HG02840 (cell line): Measurements from ENCODE around the gene PPP1R13B.
"Not testable (repeated sequence)": the region's sequence is repeated elsewhere in the genome, so short reads cannot be mapped to it uniquely, and the experiment has no call there.

ENCODE experiments used
- ATAC-seq: cut with Tn5 transposase; IDR thresholded peaks from one replicate; pipeline ENCODE4 v1.9.1; 2021; ENCODE audit warnings: mild to moderate bottlenecking, moderate library complexity, moderate number of reproducible peaks; ENCODE audit not compliant: unreplicated experiment, low FRiP score

PPP1R13B gene

DNA sequence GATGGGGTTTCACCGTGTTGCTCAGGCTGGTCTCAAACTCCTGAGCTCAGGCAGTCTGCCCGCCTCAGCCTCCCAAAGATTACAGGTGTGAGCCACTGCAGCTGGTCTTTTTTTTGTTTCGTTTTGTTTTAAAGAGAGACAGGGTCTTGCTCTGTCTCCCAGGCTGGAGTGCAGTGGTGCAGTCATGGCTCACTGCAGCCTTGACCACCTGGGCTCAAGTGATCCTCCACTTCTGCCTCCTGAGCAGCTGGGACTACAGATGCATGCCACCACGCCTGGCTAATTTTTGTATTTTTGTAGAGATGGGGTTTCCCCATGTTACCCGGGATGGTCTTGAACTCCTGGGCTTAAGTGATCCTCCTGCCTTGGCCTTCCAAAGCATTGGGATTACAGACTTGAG is 155.7 kb downstream of the PPP1R13B start:
- ATAC-seq = not testable (repeated sequence)

DNA sequence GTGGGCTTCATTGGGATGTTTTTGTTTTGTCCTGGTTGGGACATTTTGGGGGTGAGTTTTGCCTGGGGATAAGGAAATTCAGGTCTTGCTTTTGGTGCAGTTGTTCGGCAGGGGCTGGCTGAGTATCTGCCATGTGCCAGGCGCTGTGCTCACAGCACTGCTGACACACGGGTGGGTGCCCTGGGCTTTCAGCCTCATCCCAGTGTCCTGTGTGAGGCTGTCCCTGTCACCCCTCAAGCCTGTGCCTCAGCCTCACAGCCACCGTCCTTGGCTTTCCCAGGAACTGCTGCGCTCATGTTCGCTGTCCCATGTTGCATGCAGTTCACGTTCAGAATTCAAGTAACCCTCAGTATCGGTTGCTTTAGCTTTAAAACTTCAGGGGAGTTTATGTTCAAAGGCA is 157.0 kb downstream of the PPP1R13B start:
- ATAC-seq = no peak

DNA sequence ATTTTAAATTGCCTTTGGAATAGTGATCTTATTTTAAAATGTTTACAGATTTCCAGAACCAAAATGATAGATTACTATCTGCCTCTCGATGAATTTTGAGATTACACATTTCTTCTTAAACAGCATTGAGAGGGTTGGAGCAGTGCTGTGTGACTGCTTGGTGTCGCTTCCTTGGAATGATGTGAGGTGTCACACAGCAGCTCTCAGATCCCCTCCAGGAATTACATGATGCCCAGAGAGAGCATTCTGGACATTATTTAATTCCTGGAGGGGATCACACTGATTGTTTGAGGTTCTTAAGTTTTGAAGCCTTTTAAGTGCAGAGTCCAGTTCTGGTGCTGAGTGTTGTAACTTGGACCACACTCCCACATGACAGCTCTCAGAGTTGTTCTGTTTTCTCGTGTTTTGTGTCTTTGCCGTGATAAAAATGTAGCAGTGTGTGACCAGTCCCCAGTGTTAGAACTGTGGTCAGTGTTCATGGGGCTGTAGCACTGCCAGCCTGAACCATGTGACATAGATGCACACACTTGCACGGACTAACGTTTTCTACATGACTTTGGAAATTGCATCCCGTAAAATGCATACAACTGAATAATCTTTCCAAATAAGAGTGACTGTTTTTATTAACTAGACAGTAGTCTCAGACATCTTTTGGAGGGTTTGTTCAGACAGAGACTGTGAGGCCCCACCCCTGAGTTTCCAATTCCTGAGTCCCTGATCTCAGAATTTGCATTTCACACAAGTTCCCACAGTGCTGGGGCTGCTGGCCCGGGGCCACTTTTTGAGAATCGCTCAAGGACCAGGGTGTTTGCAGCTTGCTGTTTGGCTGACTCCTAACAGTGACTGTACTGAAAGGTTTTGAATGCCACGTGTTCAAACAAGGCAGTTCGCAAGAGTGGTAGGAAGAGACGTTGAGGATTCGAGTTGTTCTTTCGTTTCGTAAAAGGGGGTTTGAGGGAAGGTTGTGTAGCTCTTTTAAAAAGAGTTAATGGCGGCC is 158.2 kb downstream of the PPP1R13B start:
- ATAC-seq = peak; percentile 45

DNA sequence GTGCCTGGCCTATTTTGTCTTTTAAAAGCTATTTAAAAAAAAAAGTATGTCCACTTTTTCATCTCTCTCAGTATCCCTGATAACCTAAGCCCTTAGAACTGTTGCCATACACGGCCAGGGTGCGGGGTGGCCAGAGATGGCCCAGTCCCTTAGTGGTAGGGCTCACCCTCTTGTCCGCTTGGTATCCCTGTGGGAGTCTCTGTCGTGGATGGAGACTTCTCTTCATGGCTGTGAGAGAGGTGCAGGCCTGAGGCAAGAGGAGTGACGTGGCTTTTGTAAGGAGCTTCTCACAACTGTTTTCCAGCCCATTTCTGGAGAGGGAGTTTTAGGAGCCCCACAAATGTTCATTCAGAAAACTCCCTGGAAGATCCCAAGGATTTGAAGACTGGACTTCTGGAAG is 158.9 kb downstream of the PPP1R13B start:
- no peak for ATAC-seq

DNA sequence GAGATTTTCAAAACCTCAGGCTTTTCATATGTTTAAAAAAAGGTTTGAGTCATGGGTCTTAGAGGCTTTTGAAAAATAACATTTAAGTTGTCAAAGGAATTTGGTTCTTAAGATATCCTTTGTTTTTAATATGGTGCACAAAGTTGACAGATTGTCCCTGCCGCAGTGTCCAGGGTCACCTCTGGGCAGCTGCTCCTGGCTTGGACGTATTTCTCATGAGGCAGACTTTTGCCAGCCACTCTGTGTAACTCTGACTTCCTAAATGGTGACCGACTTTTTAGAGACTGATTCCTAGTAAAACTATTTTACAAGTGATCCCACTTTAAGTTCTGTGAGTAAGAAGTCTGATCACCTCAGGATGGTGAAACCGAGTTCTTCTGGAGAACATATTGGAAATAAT is 159.7 kb downstream of the PPP1R13B start:
- ATAC-seq = no peak

DNA sequence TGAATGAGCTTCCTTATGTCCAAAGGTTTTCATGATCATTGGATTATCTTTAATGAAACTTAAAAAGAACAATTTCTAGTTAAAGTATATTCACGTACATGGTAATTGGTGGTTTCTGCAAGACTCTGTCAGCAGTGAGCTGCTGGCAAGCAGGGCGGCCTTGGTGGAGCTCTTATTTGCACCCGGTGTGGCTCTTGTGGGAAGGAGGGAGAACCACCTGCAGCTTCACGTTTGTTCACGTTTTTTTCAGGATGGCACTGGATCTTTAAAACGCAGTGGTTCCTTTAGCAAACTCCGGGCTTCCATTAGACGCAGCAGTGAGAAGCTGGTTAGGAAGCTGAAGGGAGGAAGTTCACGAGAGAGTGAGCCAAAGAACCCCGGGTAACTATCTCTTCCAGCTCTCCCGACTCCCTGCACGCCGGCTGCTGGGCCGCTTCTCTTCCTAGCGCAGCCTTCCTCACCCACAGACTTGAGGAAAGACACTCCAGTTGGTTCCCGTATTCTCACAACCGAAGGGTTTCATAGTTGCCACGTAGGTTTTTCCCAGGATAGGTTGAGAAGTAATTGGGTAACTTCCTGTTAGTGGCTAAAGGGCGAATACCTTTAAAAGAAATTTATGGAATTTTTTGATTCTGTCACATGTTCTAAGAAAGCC is 160.4 kb downstream of the PPP1R13B start:
- ATAC-seq = no peak

DNA sequence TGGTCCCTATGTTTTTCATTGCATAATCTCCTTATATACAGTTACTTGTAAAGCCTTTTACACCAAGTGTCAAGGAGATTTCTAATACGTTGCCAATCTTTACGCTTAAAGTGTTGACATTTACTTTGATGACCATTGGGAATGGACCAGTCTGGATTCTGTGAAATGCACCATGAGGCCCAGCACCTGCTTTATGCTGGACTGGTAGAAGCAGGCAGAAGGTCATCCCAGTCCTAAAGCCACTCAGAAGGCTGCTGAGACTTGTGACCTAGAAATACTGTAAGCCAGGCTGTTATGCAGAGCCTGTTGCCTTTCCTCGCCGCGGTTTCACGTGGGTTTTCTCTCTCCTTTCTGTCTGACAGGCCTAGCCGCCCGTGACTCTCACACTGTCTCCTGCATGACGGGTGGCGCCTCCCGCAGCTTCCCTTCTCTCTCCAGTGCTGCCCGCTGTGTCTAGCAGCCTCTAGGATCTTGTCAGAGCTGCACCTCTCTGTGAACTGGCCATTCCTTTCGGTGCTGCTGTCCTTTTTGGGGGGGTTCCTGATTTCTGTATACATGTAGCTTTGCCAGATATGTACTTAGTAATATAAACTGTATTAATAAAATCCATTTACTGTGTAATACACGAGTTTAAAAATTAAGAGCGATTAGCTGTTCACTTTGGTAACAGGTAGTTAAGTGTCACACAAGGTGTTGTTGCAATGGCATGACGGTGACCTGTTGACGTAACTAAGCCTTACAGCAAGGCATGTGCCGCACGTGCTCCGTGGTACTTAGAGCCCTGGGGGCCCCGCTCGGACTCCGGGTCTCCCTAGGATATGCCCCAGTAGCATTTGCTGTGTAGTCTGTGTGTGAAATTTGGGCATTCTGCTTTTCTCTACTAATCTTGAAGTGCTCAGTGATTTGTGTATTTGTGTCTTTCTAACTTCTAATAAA is 161.8 kb downstream of the PPP1R13B start:
- no peak for ATAC-seq

DNA sequence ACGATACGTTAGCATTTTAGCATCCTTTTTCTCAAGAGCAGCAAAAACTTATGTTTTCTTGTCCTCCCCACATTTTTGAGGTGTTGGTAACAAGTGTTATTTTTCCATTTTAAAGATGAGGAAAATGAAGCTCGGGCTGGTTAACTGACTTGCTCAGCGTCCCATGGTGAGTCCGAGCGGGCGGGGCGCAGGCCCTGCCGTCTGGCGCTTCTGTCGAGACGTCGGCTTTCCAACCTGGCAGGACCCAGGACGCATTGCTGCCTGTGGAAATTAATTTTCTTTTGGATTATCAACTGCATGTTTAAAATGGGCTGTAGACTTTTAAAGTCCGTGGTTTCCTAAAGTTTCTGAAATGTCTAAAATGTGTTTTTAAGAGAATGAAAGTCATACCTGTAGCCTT is 162.5 kb downstream of the PPP1R13B start:
- ATAC-seq = no peak

DNA sequence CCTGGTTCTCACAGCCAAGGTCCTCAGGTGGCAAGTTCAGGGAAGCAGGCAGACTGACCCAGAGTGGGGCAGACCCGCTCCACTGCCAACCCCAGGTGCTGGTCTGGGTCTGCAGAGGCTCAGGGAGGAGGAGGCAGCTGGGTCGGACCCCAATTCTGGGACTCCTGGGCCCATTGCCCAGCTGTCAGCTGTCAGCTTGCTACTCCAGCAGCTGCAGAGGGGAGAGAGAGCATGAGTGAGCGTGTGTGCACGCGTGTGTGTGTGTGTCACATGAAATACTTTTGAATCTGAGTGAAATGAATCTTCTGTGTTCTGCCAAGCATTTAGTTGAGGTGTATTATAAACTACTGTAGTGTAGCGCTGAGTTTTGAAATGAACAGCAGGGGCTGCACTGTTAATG is 162.9 kb downstream of the PPP1R13B start:
- ATAC-seq = no peak
